Osteocyte (in vitro differentiated cells): ENCODE data around the gene DLEC1. TPM values are rescaled to one million over a fixed set of nuclear protein-coding genes. Genes with fewer than 3 reads are reported as not detected.

ENCODE experiments used
- DNase-seq: peaks from one replicate; pipeline ENCODE4 v3.0.0; 2021; ENCODE audit warnings: mixed read lengths; ENCODE audit not compliant: unreplicated experiment; ENCODE audit errors: extremely low spot score
- H3K27ac Mint-ChIP-seq: one replicate; pipeline ENCODE4 v1.8.0; 2021; ENCODE audit warnings: mild to moderate bottlenecking, mixed read lengths; ENCODE audit not compliant: unreplicated experiment
- H3K27me3 Mint-ChIP-seq: one replicate; pipeline ENCODE4 v1.8.0; 2021; ENCODE audit warnings: mixed read lengths; ENCODE audit not compliant: unreplicated experiment
- H3K36me3 Mint-ChIP-seq: one replicate; pipeline ENCODE4 v1.8.0; 2021; ENCODE audit warnings: mixed read lengths; ENCODE audit not compliant: unreplicated experiment
- H3K4me1 Mint-ChIP-seq: one replicate; pipeline ENCODE4 v1.8.0; 2021; ENCODE audit warnings: mixed read lengths; ENCODE audit not compliant: unreplicated experiment
- H3K4me3 Mint-ChIP-seq: one replicate; pipeline ENCODE4 v1.8.0; 2021; ENCODE audit warnings: mild to moderate bottlenecking, moderate library complexity, mixed read lengths; ENCODE audit not compliant: unreplicated experiment
- H3K9me3 Mint-ChIP-seq: one replicate; pipeline ENCODE4 v1.8.0; 2021; ENCODE audit warnings: mixed read lengths; ENCODE audit not compliant: unreplicated experiment
- total RNA-seq: library from RNA; stranded (reverse); gene quantifications from 2 replicates; pipeline ENCODE4 v1.2.1, GENCODE V29; 2021
- TF ChIP-seq, protein P1 (sequence below): fragments of 200-600 bp; sonication (generic); IDR thresholded peaks from 2 replicates; pipeline ENCODE4 v1.5.0; 2021; ENCODE audit warnings: antibody characterized with exemption, mild to moderate bottlenecking, moderate library complexity

DLEC1 gene
- total RNA-seq, 1 donor from 2014 or later: 0.62 TPM

DNA sequence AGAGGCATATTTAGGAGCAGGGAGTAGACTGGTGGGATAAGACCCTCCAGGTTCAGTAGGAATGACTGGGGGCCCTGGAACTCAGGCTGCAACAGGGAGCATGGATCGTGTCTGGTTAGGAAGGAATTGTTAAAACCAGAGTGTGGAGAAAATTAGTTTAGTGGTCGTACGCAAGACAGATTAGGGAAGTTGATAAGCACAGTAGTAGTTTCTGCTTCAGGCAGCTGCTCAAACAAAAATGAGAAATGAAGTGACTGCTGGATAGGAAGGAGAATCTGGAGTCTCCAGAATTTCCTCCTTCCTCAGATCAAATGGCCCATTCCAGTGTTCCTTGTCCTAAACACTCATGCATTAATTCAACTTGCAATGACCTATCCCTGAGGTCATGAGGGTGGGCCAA lies 110.7 kb downstream of the DLEC1 start:
- DNase-seq: no peak
- H3K27me3 Mint-ChIP-seq: peaks cover 3% of the 10 kb centered on the region

DNA sequence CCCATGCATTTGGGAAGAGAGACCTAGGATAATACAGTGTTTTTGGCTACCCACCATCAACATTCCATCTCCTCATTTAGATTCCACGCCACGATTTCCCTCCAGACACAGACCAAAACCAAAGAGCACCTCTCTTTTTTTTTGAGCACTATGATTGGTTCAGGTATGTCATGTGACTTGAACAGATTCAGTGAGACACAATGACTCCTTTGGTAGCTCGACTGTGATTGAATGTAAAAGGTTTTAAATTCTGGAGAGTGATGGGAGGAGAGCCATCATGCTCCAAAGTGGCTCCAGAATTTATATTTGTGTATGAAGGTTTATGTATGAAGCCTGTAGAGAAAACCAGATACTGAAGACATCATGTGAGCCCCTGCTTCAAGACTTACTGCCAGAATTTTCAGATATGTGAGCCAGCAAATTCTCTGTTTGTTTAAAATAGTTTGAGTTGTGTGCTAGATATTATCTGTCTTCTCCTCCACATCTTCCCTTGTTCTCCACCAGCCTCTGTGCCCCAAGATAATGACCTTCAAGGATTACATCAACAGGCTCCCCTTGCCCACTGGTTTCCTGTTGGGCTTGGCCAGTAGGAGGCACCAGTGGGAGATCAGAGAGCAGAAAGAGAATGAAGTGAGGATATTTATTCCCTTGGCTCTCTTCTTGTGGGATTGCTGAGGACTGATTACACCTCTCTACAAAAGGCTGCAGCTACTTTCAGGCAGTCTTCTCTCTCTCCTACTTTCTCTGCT lies 111.9 kb downstream of the DLEC1 start:
- TF ChIP-seq, protein P1, sequence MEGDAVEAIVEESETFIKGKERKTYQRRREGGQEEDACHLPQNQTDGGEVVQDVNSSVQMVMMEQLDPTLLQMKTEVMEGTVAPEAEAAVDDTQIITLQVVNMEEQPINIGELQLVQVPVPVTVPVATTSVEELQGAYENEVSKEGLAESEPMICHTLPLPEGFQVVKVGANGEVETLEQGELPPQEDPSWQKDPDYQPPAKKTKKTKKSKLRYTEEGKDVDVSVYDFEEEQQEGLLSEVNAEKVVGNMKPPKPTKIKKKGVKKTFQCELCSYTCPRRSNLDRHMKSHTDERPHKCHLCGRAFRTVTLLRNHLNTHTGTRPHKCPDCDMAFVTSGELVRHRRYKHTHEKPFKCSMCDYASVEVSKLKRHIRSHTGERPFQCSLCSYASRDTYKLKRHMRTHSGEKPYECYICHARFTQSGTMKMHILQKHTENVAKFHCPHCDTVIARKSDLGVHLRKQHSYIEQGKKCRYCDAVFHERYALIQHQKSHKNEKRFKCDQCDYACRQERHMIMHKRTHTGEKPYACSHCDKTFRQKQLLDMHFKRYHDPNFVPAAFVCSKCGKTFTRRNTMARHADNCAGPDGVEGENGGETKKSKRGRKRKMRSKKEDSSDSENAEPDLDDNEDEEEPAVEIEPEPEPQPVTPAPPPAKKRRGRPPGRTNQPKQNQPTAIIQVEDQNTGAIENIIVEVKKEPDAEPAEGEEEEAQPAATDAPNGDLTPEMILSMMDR: no peak
- H3K36me3 Mint-ChIP-seq: peaks cover 2% of the 10 kb centered on the region
- no peak for DNase-seq
- H3K27me3 Mint-ChIP-seq: peaks cover 3% of the 10 kb centered on the region
- H3K4me1 Mint-ChIP-seq: no peaks in the 10 kb centered on the region
- no peak overlapping the region for H3K4me3 Mint-ChIP-seq
- no peak overlapping the region for H3K27ac Mint-ChIP-seq
- H3K9me3 Mint-ChIP-seq: peaks cover 18% of the 10 kb centered on the region

More for the DNA sequence above, 110.7 kb downstream of the DLEC1 start:
- no peaks in the 10 kb centered on the region for H3K4me1 Mint-ChIP-seq
- H3K4me3 Mint-ChIP-seq: no peak overlapping the region
- peaks cover 18% of the 10 kb centered on the region for H3K9me3 Mint-ChIP-seq
- H3K36me3 Mint-ChIP-seq: peaks cover 2% of the 10 kb centered on the region
- TF ChIP-seq, protein P1: no peak
- no peak overlapping the region for H3K27ac Mint-ChIP-seq

DNA sequence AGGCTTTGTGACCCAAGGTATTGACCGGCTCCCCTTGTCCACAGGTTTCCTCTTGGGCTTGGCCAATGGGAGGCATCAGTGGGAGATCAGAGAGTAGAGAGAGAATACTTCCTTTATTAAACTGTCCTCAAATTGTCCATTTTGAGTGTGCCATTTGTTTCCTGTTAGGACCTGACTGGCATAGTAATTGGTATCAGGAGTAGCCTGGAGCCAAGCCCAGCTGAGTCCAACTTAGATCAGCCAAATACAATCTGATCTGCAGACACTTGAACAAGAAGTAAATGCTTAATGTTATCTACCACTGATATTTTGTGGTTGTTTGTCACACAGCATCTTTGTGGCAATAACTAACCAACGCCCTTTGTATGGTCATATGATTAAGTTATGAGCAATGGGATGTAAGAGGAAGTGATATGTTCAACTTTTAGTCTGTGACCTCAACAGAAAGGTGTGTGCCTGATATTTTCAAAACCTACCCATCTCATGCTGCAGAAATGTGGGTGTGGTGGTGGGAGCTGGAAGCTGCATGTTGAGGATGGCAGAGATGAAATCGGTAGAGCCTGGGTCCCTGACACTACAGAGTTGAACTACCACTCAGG lies 112.8 kb downstream of the DLEC1 start:
- no peak overlapping the region for H3K27ac Mint-ChIP-seq

DNA sequence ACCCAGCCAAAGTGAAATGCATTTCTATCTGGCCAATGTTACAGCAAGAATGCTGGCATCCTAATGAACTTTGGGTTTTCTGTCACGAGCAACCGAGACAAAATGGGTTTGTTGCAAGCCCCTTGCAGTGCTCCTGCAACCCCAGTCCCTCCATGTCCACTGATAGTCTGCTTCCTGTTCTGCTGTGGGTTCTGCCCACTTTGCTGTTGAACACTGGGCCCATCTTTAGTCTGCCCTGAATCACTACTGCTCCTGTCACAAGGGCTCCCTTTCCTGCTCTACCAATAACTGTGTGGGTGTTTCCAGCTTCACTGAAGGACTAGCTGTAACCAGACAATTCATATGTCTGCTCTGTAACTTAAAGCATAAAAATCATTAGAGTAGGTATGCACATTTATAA lies 113.6 kb downstream of the DLEC1 start:
- Mint-ChIP-seq H3K4me3 (no peak overlapping the region), H3K36me3 (no peaks in the 10 kb centered on the region), H3K27me3 (no peaks in the 10 kb centered on the region), H3K9me3 (peaks cover 3% of the 10 kb centered on the region), H3K4me1 (no peaks in the 10 kb centered on the region), H3K27ac (no peak overlapping the region)
- TF ChIP-seq, protein P1: no peak
- DNase-seq: no peak

More for the DNA sequence above, 112.8 kb downstream of the DLEC1 start:
- H3K9me3 Mint-ChIP-seq: peaks cover 11% of the 10 kb centered on the region
- DNase-seq: no peak
- H3K27me3 Mint-ChIP-seq: no peaks in the 10 kb centered on the region
- TF ChIP-seq, protein P1: no peak
- H3K4me1 Mint-ChIP-seq: no peaks in the 10 kb centered on the region
- H3K36me3 Mint-ChIP-seq: no peaks in the 10 kb centered on the region
- H3K4me3 Mint-ChIP-seq: no peak overlapping the region

DNA sequence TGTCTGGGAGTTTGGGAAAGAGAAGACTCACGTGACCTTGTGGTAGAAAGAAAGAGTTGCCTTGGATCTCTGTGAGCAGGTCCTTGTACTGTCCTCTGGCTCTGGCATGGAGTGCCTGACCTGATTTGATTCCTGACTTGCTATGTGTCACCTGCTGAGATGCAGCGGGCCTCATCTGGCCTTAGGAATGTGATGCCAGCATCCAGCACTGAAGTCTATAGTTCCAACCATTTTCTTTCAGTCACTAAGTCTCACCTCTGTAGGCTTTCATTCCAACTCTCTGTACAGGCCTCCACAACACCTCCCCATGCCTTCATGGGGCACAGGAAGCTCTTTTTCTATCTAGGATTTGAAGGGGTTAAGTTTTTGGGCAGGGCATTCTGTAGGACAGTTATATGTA lies 114.2 kb downstream of the DLEC1 start:
- TF ChIP-seq, protein P1: no peak
- Mint-ChIP-seq H3K4me3 (no peak overlapping the region), H3K27me3 (no peaks in the 10 kb centered on the region), H3K4me1 (no peaks in the 10 kb centered on the region), H3K9me3 (no peaks in the 10 kb centered on the region), H3K36me3 (no peaks in the 10 kb centered on the region), H3K27ac (no peak overlapping the region)
- no peak for DNase-seq
